ENCODE measurements around the gene HPS3.
A peak's percentile ranks its signal among the peaks of the same experiment; 100 is the strongest.

HPS3 gene

DNA sequence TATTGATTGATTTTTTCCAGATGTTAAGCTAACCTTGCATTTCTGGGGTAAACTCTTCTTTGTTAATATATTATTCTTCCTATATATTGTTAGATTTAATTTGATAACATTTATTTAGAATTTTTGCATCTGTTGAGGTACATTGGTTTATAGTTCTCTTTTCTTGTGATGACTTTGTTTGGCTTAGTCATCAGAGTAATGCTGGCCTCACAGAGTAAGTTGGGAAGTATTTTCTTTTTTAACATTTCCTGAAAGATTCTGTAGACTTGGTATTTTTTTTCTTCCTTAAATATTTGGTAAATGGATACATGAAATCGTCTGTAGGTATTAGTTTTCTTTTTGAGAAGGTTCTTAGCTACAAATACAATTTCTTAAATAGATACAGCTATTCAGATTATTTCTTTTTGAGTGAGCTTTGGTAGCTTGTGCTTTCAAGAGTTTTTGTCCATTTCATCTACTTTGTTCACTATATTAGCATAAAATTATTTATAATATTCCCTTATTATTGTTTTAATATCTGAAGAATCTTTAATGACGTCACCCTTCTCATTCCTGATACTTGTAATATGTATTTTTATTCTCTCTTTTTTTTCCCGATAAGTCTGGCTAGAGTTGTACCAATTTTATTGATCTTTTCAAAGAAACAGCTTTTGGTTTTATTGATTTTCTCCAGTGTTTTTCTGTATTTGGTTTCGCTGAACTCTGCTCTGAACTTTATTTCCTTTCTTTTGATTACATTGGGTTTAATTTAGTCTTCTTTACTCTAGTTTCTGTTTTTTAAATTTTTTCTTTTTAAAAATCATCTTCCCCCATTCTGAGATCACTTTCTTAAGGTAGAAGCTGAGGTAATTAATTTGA, 6.5 kb upstream of the HPS3 start:
- DNase-seq, result peak; percentile 47

GRCh38 chr3:149128821-149129220, 617 bp upstream of the HPS3 start:
- peak; percentile 13 for DNase-seq

GRCh38 chr3:149131589-149131988, 2.2 kb downstream of the HPS3 start:
- DNase-seq, result no peak

DNA sequence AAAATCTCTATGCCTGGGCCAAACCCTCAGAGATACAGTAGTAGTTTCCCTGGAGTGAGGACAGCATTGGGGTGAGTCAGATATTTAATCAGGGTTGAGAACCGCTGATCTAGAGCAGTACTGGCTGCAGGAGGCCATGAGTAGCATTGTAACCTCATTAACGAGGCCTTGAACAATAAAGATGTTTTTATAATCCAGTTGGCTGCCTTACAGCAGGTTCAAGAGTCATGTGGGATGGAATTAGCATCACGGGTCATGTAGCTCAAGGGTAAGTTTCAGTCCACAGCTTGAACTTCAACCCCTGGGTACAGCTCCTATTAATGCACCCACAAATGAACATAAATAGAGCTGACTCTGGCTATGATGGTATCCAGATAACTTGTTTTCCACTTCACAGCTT, 5.1 kb downstream of the HPS3 start:
- DNase-seq, result no peak

DNA sequence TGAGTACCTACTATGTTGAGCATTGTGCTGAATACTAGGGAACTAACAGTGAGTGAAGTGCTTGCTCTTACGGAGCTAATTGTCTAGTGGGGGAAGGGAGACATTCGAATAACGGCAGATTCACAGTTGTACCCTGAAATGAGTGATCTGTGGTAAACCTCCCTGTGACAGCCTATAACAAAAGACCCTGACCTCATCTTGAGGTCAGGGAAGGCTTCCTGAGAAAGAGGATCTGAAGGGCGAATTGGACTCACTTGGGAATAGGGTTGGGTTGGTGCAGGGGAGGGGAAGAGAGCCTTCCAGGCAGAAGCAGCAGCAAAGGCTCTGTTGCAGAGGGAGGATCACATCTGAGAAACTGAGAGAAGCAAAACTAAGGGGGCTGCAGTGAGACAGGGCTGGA, 13.2 kb downstream of the HPS3 start:
- DNase-seq, result peak; percentile 38

DNA sequence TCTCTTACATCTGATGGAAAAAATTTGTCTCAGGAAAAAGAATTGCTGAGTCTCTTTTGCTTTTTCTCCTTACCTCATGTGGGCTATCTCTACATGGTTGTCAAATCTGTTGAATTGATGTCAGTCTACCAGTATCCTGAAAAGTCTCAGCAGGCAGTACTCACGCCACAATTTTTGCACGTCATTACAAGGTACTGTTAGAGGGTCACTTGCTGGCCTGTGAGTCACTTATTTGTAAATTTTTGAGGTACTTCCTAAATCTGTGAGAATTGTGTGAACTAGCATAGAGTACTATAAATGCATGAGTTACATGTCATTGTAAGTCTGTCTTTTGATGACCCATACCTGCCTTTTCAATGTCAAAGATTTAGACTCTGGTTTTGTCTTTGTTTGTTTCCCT, 15.9 kb downstream of the HPS3 start:
- peak; percentile 88 for DNase-seq

- peak; percentile 91 for DNase-seq
Observed at GRCh38 chr3:149145974-149146373, 16.5 kb downstream of the HPS3 start.

DNA sequence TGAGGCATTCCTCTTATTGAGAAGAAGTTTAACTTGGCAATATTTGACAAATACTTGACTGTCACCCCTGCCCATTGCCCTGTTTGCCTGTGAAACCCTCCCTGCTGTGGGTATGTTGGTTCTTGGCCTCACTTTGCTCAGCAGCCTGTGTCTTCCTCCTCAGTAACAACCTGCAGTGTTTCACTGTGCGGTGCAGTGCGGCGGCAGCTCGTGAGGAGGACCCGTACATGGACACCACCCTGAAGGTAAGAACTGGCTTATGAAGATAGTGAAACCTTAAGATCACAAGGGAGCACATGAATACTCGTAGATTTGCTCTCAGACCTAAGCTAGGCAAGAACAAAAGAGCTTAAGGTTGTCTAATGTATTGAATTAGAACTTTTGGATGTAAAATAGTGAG, 21.0 kb downstream of the HPS3 start:
- DNase-seq, result no peak

- DNase-seq, result peak; percentile 71
Observed at GRCh38 chr3:149151843-149152242, 22.4 kb downstream of the HPS3 start.

- DNase-seq, result peak; percentile 17
Observed at GRCh38 chr3:149152420-149152819, 23.0 kb downstream of the HPS3 start.

GRCh38 chr3:149153402-149153801, 24.0 kb downstream of the HPS3 start:
- no peak for DNase-seq

GRCh38 chr3:149160754-149161300, 31.4 kb downstream of the HPS3 start:
- no peak for DNase-seq

DNA sequence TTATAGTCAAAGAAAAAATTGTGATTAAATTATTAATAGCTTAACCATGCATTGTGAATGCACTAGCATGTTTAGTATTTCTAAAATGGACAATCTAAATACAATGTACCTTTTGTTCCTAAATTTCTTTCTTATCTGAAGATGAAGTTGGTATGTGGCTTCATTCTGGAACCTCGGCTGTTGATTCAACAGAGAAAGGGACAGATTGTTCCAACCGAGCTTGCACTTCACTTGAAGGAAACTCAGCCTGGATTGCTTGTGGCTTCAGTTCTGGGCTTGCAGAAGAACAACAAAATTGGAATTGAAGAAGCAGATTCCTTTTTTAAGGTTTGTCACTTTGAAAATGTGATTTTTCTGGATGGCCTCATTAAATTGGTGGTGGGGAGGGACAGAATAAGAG, 32.6 kb downstream of the HPS3 start:
- no peak for DNase-seq

DNA sequence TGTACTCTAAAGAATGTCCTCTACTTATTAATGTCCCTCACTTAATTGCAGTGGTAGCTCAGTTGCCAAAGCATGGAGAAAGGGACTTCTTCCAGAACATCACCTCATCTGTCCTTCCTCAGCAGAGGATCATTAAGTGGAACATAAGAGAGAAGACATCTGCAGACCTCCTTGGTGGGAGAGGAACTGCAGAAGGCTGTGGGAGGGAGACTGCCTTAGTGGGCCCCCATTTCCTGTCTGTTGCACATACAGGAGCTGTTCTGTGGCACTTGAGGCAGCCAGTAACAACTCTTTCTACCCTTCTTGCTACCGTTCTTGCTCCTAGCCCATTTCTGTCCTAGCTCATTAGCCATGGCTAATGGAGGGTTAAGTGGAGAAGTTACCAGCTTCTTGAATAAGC, 33.6 kb downstream of the HPS3 start:
- no peak for DNase-seq

- no peak for DNase-seq
Observed at GRCh38 chr3:149167898-149168297, 38.5 kb downstream of the HPS3 start.

DNA sequence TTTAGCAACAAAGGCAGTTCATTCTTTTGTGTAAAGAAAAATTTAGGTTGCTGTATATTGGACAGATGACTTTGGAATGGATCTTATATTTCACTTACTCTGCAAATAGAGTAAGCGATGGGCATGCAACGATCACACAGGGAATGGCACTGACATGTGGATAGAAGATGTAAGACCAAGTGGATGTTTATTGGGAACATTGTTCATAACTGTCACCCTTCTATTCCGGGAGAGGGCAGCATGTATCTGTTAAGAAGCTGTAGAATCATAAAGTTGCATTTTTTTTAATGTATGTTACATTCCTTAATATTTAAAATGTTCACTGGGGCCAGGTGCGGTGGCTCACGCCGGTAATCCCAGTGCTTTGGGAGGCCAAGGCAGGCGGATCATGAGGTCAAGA, 41.2 kb downstream of the HPS3 start:
- no peak for DNase-seq

DNA sequence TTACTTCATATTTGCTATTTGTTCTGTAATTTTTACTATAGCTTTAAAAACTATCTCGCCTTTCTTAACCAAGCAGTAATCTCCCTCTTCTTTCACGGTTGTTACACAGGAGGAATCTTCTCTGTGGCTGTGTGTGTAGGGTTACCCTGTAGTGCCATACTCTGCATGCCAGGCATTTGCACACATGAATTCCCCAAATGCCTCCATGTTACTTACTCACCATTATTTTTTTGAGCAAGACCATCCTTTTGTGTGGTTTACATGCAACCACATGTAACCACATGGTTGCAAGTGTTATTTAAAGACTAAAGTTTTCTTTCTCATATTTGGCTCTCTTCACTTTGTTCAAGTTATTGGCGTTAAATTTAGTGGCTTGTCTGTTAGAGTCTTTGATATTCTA, 45.5 kb downstream of the HPS3 start:
- no peak for DNase-seq

- DNase-seq, result no peak
Observed at GRCh38 chr3:149177122-149177521, 47.7 kb downstream of the HPS3 start.

DNA sequence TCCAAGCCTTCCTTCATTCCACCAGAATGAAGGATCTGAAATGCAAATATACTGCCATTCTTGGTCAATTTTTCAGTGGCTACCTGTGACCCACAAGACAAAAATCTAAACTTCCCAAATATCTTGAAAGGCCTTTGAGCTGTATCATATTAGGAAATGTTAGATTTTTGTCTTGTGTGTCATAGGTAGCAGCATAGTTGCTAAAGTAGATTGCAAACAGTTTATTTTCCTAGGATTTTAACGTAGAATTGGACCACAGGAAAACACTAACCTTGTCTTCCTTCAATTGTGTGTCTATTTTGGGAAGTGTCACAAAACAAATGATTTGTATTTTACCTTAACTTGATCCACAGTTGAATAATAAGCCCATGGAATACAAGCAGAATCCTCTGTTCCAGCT, 49.8 kb downstream of the HPS3 start:
- no peak for DNase-seq

- peak; percentile 93 for DNase-seq
Observed at GRCh38 chr3:149180057-149180573, 50.7 kb downstream of the HPS3 start.

DNA sequence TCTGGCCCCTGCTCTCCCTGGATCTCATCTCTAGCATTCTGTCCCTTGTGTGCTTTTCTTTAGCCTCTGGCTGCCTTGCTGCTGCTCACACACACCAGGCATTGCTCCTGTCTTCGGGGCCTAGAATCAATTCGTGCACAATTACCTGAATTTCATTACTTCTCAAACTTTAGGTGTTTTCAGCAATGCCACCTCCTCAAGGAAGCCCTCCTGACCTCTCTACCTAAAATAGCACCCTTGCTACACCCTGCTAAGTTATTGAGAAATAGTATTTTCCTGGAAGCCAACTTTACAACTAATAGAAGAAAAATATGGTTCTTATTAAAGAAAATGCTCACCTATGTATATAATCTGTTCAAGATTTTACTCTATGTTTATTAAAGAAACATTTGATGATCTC, 51.7 kb downstream of the HPS3 start:
- DNase-seq, result no peak

- no peak for DNase-seq
Observed at GRCh38 chr3:149186219-149186618, 56.8 kb downstream of the HPS3 start.

DNA sequence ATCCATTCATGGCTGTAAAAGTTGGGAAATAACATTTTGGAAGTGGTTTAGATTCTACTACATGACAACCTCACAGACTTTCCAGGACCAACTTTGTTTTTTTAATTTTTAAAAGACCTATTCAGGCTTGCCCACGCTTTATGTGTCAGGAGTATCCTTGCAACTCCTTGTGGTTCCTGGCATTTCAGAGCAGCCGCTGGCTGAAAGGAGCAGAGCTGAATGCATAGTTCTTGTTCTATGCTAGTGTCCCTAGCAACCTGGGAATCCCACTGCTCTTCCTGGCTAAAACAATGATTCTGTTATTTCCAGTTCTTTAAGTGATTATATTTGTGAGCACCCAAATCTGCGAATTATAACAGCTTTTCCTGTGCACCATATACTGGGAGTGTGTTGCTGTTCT, 57.3 kb downstream of the HPS3 start:
- no peak for DNase-seq

GRCh38 chr3:149188494-149188893, 59.1 kb downstream of the HPS3 start:
- no peak for DNase-seq

DNA sequence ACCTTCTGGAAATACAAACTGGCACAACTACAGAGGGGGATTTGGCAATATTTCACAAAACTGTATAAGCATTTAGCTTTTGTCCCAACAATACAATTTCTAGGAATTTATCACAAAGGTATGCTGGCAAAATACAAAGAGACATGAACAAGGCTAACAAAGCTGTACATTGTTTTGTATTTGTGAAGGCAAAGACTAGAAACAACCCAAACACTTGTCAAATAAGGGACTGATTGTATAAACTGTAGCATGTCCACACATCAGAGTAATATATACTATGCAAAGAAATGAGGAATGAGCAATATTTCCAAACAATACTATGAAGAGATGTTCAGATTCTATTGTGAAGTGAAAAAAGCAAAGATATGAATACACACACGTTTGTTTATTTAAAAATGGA, 65.8 kb downstream of the HPS3 start:
- DNase-seq, result no peak
